ENCODE data around the gene GM2A.

- TF ChIP-seq, protein P1, sequence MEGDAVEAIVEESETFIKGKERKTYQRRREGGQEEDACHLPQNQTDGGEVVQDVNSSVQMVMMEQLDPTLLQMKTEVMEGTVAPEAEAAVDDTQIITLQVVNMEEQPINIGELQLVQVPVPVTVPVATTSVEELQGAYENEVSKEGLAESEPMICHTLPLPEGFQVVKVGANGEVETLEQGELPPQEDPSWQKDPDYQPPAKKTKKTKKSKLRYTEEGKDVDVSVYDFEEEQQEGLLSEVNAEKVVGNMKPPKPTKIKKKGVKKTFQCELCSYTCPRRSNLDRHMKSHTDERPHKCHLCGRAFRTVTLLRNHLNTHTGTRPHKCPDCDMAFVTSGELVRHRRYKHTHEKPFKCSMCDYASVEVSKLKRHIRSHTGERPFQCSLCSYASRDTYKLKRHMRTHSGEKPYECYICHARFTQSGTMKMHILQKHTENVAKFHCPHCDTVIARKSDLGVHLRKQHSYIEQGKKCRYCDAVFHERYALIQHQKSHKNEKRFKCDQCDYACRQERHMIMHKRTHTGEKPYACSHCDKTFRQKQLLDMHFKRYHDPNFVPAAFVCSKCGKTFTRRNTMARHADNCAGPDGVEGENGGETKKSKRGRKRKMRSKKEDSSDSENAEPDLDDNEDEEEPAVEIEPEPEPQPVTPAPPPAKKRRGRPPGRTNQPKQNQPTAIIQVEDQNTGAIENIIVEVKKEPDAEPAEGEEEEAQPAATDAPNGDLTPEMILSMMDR (IDR thresholded peaks at IDR 0.05) = no peak
- TF ChIP-seq POLR2A (IDR thresholded peaks at IDR 0.05) = no peak
- no peak for TF ChIP-seq EP300 (IDR thresholded peaks at IDR 0.05)
Measured at GRCh38 chr5:151281001-151281639, 28.1 kb downstream of the GM2A start.
